Naive thymus-derived CD4-positive, alpha-beta T cell (primary cell): ENCODE measurements around the gene PLEKHA1. TPM values are rescaled to one million over a fixed set of nuclear protein-coding genes. Genes with fewer than 3 reads are reported as not detected.
A peak's percentile ranks its signal among the peaks of the same experiment; 100 is the strongest.

Source experiments
- ATAC-seq: fragments of 150-1000 bp; cut with Tn5 transposase; 2 replicates; pipeline ENCODE4 v1.10.0; 2021; ENCODE audit warnings: mild to moderate bottlenecking, moderate library complexity
- CTCF ChIA-PET: fragments of 350-600 bp; sonication (Branson Sonifier 250); formaldehyde crosslinking; loops from one replicate; lab custom pipeline; 2021; ENCODE audit warnings: antibody characterized with exemption; lab: Charles Lee
- POLR2A ChIA-PET: fragments of 350-600 bp; sonication (Branson Sonifier 250); formaldehyde crosslinking; loops from one replicate; lab custom pipeline; 2021; ENCODE audit warnings: antibody characterized with exemption, inconsistent platforms; lab: Charles Lee
- DNase-seq, 9 donors: peaks; one replicate each; pipeline versions ENCODE4 v3.0.0 to v3.0.0-alpha.2; 2020 to 2022; ENCODE audit warnings: mixed read lengths in 1 of 9
- H3K27ac ChIP-seq: one replicate; pipeline ENCODE4 v1.7.0; 2013; ENCODE audit warnings: mild to moderate bottlenecking, low read depth, low read length, moderate library complexity
- H3K27me3 ChIP-seq, 2 donors: one replicate each; pipeline ENCODE4 v1.7.0; 2013; ENCODE audit warnings: low read length in 2 of 2, mild to moderate bottlenecking in 2 of 2, moderate library complexity in 2 of 2; ENCODE audit not compliant: control insufficient read depth in 2 of 2, insufficient read depth in 2 of 2
- H3K36me3 ChIP-seq, 3 experiments: 1 replicate in 2 of 3; 2 replicates in 1 of 3; pipeline ENCODE4 v1.7.0; 2013; ENCODE audit warnings: low read length in 3 of 3, mild to moderate bottlenecking in 3 of 3, moderate library complexity in 1 of 3; ENCODE audit not compliant: insufficient read depth in 3 of 3, control insufficient read depth in 2 of 3
- H3K4me1 ChIP-seq, 2 donors: one replicate each; pipeline ENCODE4 v1.7.0; 2013; ENCODE audit warnings: low read length in 2 of 2, mild to moderate bottlenecking in 2 of 2, moderate library complexity in 1 of 2; ENCODE audit not compliant: control insufficient read depth in 2 of 2, insufficient read depth in 2 of 2
- H3K4me3 ChIP-seq: 2 replicates; pipeline ENCODE4 v1.7.0; 2013; ENCODE audit warnings: mild to moderate bottlenecking, low read length
- H3K9me3 ChIP-seq, 3 experiments: 1 replicate in 2 of 3; 2 replicates in 1 of 3; pipeline ENCODE4 v1.7.0; 2013; ENCODE audit warnings: low read length in 3 of 3; ENCODE audit not compliant: control insufficient read depth in 2 of 3
- H3K27ac Mint-ChIP-seq, 9 donors: one replicate each; pipeline ENCODE4 v1.8.0; 2020 to 2022; ENCODE audit warnings: mixed read lengths in 9 of 9, mild to moderate bottlenecking in 8 of 9, moderate library complexity in 5 of 9, inconsistent platforms in 2 of 9
- H3K27me3 Mint-ChIP-seq, 5 donors: one replicate each; pipeline ENCODE4 v1.8.0; 2021 to 2022; ENCODE audit warnings: mixed read lengths in 5 of 5, mild to moderate bottlenecking in 1 of 5
- H3K36me3 Mint-ChIP-seq, 5 donors: one replicate each; pipeline ENCODE4 v1.8.0; 2020 to 2022; ENCODE audit warnings: mixed read lengths in 5 of 5, mild to moderate bottlenecking in 3 of 5, inconsistent platforms in 1 of 5
- H3K4me1 Mint-ChIP-seq, 7 donors: one replicate each; pipeline ENCODE4 v1.8.0; 2020 to 2022; ENCODE audit warnings: mixed read lengths in 7 of 7, mild to moderate bottlenecking in 3 of 7, inconsistent platforms in 1 of 7
- H3K4me3 Mint-ChIP-seq, 10 donors: one replicate each; pipeline ENCODE4 v1.8.0; 2020 to 2022; ENCODE audit warnings: mild to moderate bottlenecking in 10 of 10, mixed read lengths in 10 of 10, moderate library complexity in 6 of 10, inconsistent platforms in 2 of 10
- H3K9me3 Mint-ChIP-seq, 11 donors: one replicate each; pipeline ENCODE4 v1.8.0; 2020 to 2022; ENCODE audit warnings: mixed read lengths in 11 of 11, mild to moderate bottlenecking in 4 of 11, inconsistent platforms in 1 of 11, moderate library complexity in 1 of 11
- intact Hi-C, 2 donors: fragments of 100-400 bp; cut with micrococcal nuclease; formaldehyde crosslinking; loops; one replicate each; pipeline ENCODE4 v1.15.1; 2023
- polyA plus RNA-seq, 2 donors: library from polyadenylated mRNA; unstranded; fragments of 300-500 nt; fragmentation: Illumina TruSeq; gene quantifications; one replicate each; pipeline ENCODE4 v1.2.3, GENCODE V29; 2021
- total RNA-seq, 6 experiments: library from RNA in 5 of 6; stranded (reverse) in 5 of 6; gene quantifications; 1 replicate in 5 of 6; 2 replicates in 1 of 6; pipeline ENCODE4 v1.2.3 and lab custom pipeline; 2021 to 2026

Gene PLEKHA1
- total and polyA plus RNA-seq, 7 experiments from 2014 or later, result 5.9 to 100 (median 87.2) TPM

GRCh38 chr10:122404576-122404975, 30.1 kb downstream of the PLEKHA1 start:
- intact Hi-C loops, result loop anchor here in 1 of 2 donors (1.0 kb wide), 1 partner anchor 12 kb away; no protein-coding TSS in a partner anchor
- DNase-seq, result peak in 2 of 9 donors; percentile 14 to 19
- Histone ChIP-seq H3K9me3 (no peaks in the 10 kb centered on the region), H3K27me3 (no peaks in the 10 kb centered on the region), H3K27ac (peak overlapping the region; percentile 46), H3K4me1 (peaks cover 0 to 58% of the 10 kb centered on the region in 2 donors), H3K4me3 (no peak overlapping the region), H3K36me3 (peaks cover 0 to 10% (median 7%) of the 10 kb centered on the region in 3 experiments)
- ATAC-seq, result no peak
- CTCF ChIA-PET, result interaction anchor here (1.1 to 2.5 kb wide), 2 partner anchors 29 to 62 kb away, joined by 3 to 10 read pairs; no protein-coding TSS in a partner anchor
- peak overlapping the region in 5 of 9 donors; percentile 34 to 88 (median 82) for H3K27ac Mint-ChIP-seq
- POLR2A ChIA-PET, result interaction anchor here (0.7 to 3.1 kb wide), 4 partner anchors 7 to 29 kb away, joined by 3 to 20 read pairs (median 4); no protein-coding TSS in a partner anchor
- peak overlapping the region in 6 of 10 donors; percentile 8 to 66 (median 34) for H3K4me3 Mint-ChIP-seq
- no peaks in the 10 kb centered on the region for H3K9me3 Mint-ChIP-seq
- peaks cover 8 to 46% (median 38%) of the 10 kb centered on the region in 7 donors for H3K4me1 Mint-ChIP-seq
- peaks cover 0 to 4% (median 2%) of the 10 kb centered on the region in 5 donors for H3K36me3 Mint-ChIP-seq
- H3K27me3 Mint-ChIP-seq, result no peaks in the 10 kb centered on the region

- ATAC-seq (peak; percentile 76), DNase-seq (peak in 7 of 9 donors; percentile 53 to 78 (median 65))
- Histone ChIP-seq H3K4me1 (peaks cover 0 to 52% of the 10 kb centered on the region in 2 donors), H3K27me3 (no peaks in the 10 kb centered on the region), H3K36me3 (no peaks in the 10 kb centered on the region), H3K27ac (peak overlapping the region; percentile 54), H3K4me3 (no peak overlapping the region), H3K9me3 (no peaks in the 10 kb centered on the region)
- Mint-ChIP-seq H3K27me3 (peaks cover 0 to 7% (median 0%) of the 10 kb centered on the region in 5 donors), H3K4me3 (peak overlapping the region in 9 of 10 donors; percentile 13 to 75 (median 53)), H3K27ac (peak overlapping the region in 6 of 9 donors; percentile 81 to 95 (median 88)), H3K36me3 (peaks cover 0 to 24% (median 8%) of the 10 kb centered on the region in 5 donors), H3K4me1 (peaks cover 18 to 61% (median 54%) of the 10 kb centered on the region in 7 donors), H3K9me3 (no peaks in the 10 kb centered on the region)
- ChIA-PET CTCF (interaction anchor here (0.7 to 1.2 kb wide), 5 partner anchors 11 to 65 kb away, joined by 3 to 5 read pairs (median 4); partner anchors contain the start of gene PLEKHA1), POLR2A (interaction anchor here (0.7 to 2.6 kb wide), 10 partner anchors 9 to 160 kb away, joined by 3 to 14 read pairs (median 4); partner anchors contain the start of gene PLEKHA1)
- intact Hi-C loops, result loop anchor here in 1 of 2 donors (1.0 kb wide), 3 partner anchors 10 to 33 kb away; partner anchors contain the start of gene PLEKHA1
Observed at GRCh38 chr10:122407375-122408125, 33.0 kb downstream of the PLEKHA1 start.

GRCh38 chr10:122413327-122413726, 38.8 kb downstream of the PLEKHA1 start:
- Histone ChIP-seq H3K36me3 (peaks cover 0 to 3% (median 0%) of the 10 kb centered on the region in 3 experiments), H3K4me3 (no peak overlapping the region), H3K27ac (no peak overlapping the region), H3K9me3 (no peaks in the 10 kb centered on the region), H3K4me1 (peaks cover 34% of the 10 kb centered on the region in 2 donors), H3K27me3 (no peaks in the 10 kb centered on the region)
- Mint-ChIP-seq H3K9me3 (peaks cover 0 to 5% (median 0%) of the 10 kb centered on the region in 11 donors), H3K4me1 (peaks cover 19 to 77% (median 64%) of the 10 kb centered on the region in 7 donors), H3K36me3 (peaks cover 0 to 57% (median 40%) of the 10 kb centered on the region in 5 donors), H3K27me3 (peaks cover 0 to 9% (median 0%) of the 10 kb centered on the region in 5 donors), H3K27ac (peak overlapping the region in 1 of 9 donors; percentile 91), H3K4me3 (no peak overlapping the region)
- no peak for ATAC-seq
- no peak for DNase-seq
- ChIA-PET CTCF (interaction anchor here (0.6 to 1.4 kb wide), 2 partner anchors 26 to 39 kb away, joined by 3 to 6 read pairs; partner anchors contain the start of gene PLEKHA1), POLR2A (interaction anchor here (0.6 to 3.6 kb wide), 4 partner anchors 8 to 38 kb away, joined by 3 to 24 read pairs (median 12); partner anchors contain the start of gene PLEKHA1)
- intact Hi-C loops, result no loop called here

GRCh38 chr10:122417667-122418066, 43.2 kb downstream of the PLEKHA1 start:
- ChIA-PET CTCF (no interaction called here), POLR2A (interaction anchor here (0.8 to 1.0 kb wide), 4 partner anchors 10 to 43 kb away, joined by 3 to 7 read pairs (median 4); partner anchors contain the start of gene PLEKHA1)
- Mint-ChIP-seq H3K4me3 (peak overlapping the region in 9 of 10 donors; percentile 51 to 92 (median 67)), H3K27ac (peak overlapping the region in 8 of 9 donors; percentile 79 to 94 (median 88)), H3K27me3 (peaks cover 0 to 2% (median 0%) of the 10 kb centered on the region in 5 donors), H3K9me3 (peaks cover 0 to 5% (median 0%) of the 10 kb centered on the region in 11 donors), H3K4me1 (peaks cover 40 to 92% (median 87%) of the 10 kb centered on the region in 7 donors), H3K36me3 (peaks cover 0 to 55% (median 42%) of the 10 kb centered on the region in 5 donors)
- ATAC-seq (no peak), DNase-seq (no peak)
- Histone ChIP-seq H3K27me3 (no peaks in the 10 kb centered on the region), H3K27ac (peak overlapping the region; percentile 66), H3K4me3 (no peak overlapping the region), H3K9me3 (no peaks in the 10 kb centered on the region), H3K36me3 (peaks cover 0 to 3% (median 0%) of the 10 kb centered on the region in 3 experiments), H3K4me1 (peaks cover 69 to 77% of the 10 kb centered on the region in 2 donors)
- intact Hi-C loops, result loop anchor here (1.0 to 2.0 kb wide), 5 partner anchors 9 to 43 kb away; partner anchors contain the start of gene PLEKHA1 (in 2 of the 2)

- intact Hi-C loops, result no loop called here
- peaks cover 0 to 2% (median 0%) of the 10 kb centered on the region in 5 donors for H3K27me3 Mint-ChIP-seq
- H3K36me3 ChIP-seq, result peaks cover 0 to 3% (median 2%) of the 10 kb centered on the region in 3 experiments
- peaks cover 70 to 79% of the 10 kb centered on the region in 2 donors for H3K4me1 ChIP-seq
- no peak overlapping the region for H3K27ac ChIP-seq
- peaks cover 40 to 96% (median 94%) of the 10 kb centered on the region in 7 donors for H3K4me1 Mint-ChIP-seq
- H3K27me3 ChIP-seq, result no peaks in the 10 kb centered on the region
- peaks cover 0 to 47% (median 39%) of the 10 kb centered on the region in 5 donors for H3K36me3 Mint-ChIP-seq
- no peak for ATAC-seq
- H3K4me3 Mint-ChIP-seq, result peak overlapping the region in 5 of 10 donors; percentile 0 to 29 (median 16)
- peak overlapping the region in 5 of 9 donors; percentile 19 to 94 (median 73) for H3K27ac Mint-ChIP-seq
- ChIA-PET POLR2A (interaction anchor here (0.7 to 2.8 kb wide), 6 partner anchors 11 to 44 kb away, joined by 3 to 31 read pairs (median 6); partner anchors contain the start of gene PLEKHA1), CTCF (interaction anchor here (0.7 to 1.5 kb wide), 3 partner anchors 12 to 74 kb away, joined by 3 to 4 read pairs (median 3); no protein-coding TSS in a partner anchor)
- H3K4me3 ChIP-seq, result no peak overlapping the region
- no peak for DNase-seq
- no peaks in the 10 kb centered on the region for H3K9me3 ChIP-seq
- peaks cover 0 to 5% (median 0%) of the 10 kb centered on the region in 11 donors for H3K9me3 Mint-ChIP-seq
Observed at GRCh38 chr10:122419016-122419415, 44.5 kb downstream of the PLEKHA1 start.
